Astrocyte of the cerebellum (primary cell): ENCODE data around the gene GCA.

Experiments used
- DNase-seq: peaks from one replicate; pipeline ENCODE4 v3.0.0-alpha.2; 2011; ENCODE audit warnings: low read depth
- H3K4me3 ChIP-seq: 2 replicates; pipeline ENCODE4 v1.5.1; 2011; ENCODE audit warnings: mild to moderate bottlenecking, low read depth, low read length, moderate library complexity
- in situ Hi-C: cut with HindIII; loops from 2 replicates; pipeline ENCODE4 v1.10.0; 2017; ENCODE audit warnings: low sequenced_read_pairs
- TF ChIP-seq, protein P1 (sequence below): IDR thresholded peaks from 2 replicates; pipeline ENCODE4 v1.5.1; 2012; ENCODE audit warnings: low read length, low read depth, moderate library complexity, mild to moderate bottlenecking; ENCODE audit errors: missing control alignments

Gene GCA

GRCh38 chr2:162390801-162391200, 46.9 kb downstream of the GCA start:
- H3K4me3 ChIP-seq, result no peak overlapping the region
- DNase-seq, result no peak
- TF ChIP-seq, protein P1, sequence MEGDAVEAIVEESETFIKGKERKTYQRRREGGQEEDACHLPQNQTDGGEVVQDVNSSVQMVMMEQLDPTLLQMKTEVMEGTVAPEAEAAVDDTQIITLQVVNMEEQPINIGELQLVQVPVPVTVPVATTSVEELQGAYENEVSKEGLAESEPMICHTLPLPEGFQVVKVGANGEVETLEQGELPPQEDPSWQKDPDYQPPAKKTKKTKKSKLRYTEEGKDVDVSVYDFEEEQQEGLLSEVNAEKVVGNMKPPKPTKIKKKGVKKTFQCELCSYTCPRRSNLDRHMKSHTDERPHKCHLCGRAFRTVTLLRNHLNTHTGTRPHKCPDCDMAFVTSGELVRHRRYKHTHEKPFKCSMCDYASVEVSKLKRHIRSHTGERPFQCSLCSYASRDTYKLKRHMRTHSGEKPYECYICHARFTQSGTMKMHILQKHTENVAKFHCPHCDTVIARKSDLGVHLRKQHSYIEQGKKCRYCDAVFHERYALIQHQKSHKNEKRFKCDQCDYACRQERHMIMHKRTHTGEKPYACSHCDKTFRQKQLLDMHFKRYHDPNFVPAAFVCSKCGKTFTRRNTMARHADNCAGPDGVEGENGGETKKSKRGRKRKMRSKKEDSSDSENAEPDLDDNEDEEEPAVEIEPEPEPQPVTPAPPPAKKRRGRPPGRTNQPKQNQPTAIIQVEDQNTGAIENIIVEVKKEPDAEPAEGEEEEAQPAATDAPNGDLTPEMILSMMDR, result no peak
- in situ Hi-C loops, result no loop called here

GRCh38 chr2:162400336-162400735, 56.4 kb downstream of the GCA start:
- TF ChIP-seq, protein P1, result no peak
- in situ Hi-C loops, result no loop called here
- no peak for DNase-seq
- H3K4me3 ChIP-seq, result no peak overlapping the region

- H3K4me3 ChIP-seq, result no peak overlapping the region
- TF ChIP-seq, protein P1, result no peak
- DNase-seq, result no peak
- in situ Hi-C loops, result no loop called here
These were observed 57.9 kb downstream of the GCA start for GRCh38 chr2:162401871-162402270.

- peak; percentile 85 for DNase-seq
- TF ChIP-seq, protein P1, result no peak
- in situ Hi-C loops, result no loop called here
- no peak overlapping the region for H3K4me3 ChIP-seq
These were observed 60.0 kb downstream of the GCA start for GRCh38 chr2:162403884-162404283.
